Stimulated activated CD8-positive, alpha-beta memory T cell treated with anti-CD3 and anti-CD28 coated beads, Interleukin-7, amount 100 ng/mL, for 4 hours (primary cell): ENCODE measurements around the gene OCSTAMP.

ENCODE experiments used
- DNase-seq, 2 donors: peaks; one replicate each; pipeline ENCODE4 v3.0.0-alpha.2; 2020; ENCODE audit warnings: low read depth in 2 of 2

The OCSTAMP gene

GRCh38 chr20:46550461-46550860 is at the start of gene OCSTAMP:
Gene OCSTAMP (minus strand): TSS chr20:46550654. CDS start chr20:46550560, 94 bp downstream.
- DNase-seq, result no peak

- no peak for DNase-seq
Measured at GRCh38 chr20:46599227-46599987, 49.0 kb upstream of the OCSTAMP start.

- DNase-seq, result no peak
Measured at GRCh38 chr20:46595933-46596332, 45.5 kb upstream of the OCSTAMP start.

GRCh38 chr20:46594725-46595124 is 44.3 kb upstream of the OCSTAMP start:
- no peak for DNase-seq

GRCh38 chr20:46592580-46593362 is 42.3 kb upstream of the OCSTAMP start:
- no peak for DNase-seq

GRCh38 chr20:46590443-46590842 is 40.0 kb upstream of the OCSTAMP start:
- DNase-seq, result no peak

- no peak for DNase-seq
Measured at GRCh38 chr20:46588532-46589511, 38.4 kb upstream of the OCSTAMP start.

GRCh38 chr20:46587986-46588385 is 37.5 kb upstream of the OCSTAMP start:
- DNase-seq, result no peak

GRCh38 chr20:46586724-46587123 is 36.3 kb upstream of the OCSTAMP start:
- no peak for DNase-seq

- no peak for DNase-seq
Measured at GRCh38 chr20:46584508-46584907, 34.1 kb upstream of the OCSTAMP start.

GRCh38 chr20:46583411-46584214 is 33.2 kb upstream of the OCSTAMP start:
- DNase-seq, result no peak

GRCh38 chr20:46582648-46583047 is 32.2 kb upstream of the OCSTAMP start:
- no peak for DNase-seq

- DNase-seq, result no peak
Measured at GRCh38 chr20:46581391-46581790, 30.9 kb upstream of the OCSTAMP start.

GRCh38 chr20:46580613-46581205 is 30.3 kb upstream of the OCSTAMP start:
- DNase-seq, result no peak

- no peak for DNase-seq
Measured at GRCh38 chr20:46578745-46579144, 28.3 kb upstream of the OCSTAMP start.

GRCh38 chr20:46576774-46577395 is 26.4 kb upstream of the OCSTAMP start:
- no peak for DNase-seq

- DNase-seq, result no peak
Measured at GRCh38 chr20:46575937-46576461, 25.5 kb upstream of the OCSTAMP start.

- DNase-seq, result no peak
Measured at GRCh38 chr20:46575394-46575793, 24.9 kb upstream of the OCSTAMP start.

GRCh38 chr20:46573788-46574584 is 23.5 kb upstream of the OCSTAMP start:
- DNase-seq, result no peak
